ENCODE results near the gene HOXA9.
A peak's percentile ranks its signal among the peaks of the same experiment; 100 is the strongest.

Gene HOXA9

DNA sequence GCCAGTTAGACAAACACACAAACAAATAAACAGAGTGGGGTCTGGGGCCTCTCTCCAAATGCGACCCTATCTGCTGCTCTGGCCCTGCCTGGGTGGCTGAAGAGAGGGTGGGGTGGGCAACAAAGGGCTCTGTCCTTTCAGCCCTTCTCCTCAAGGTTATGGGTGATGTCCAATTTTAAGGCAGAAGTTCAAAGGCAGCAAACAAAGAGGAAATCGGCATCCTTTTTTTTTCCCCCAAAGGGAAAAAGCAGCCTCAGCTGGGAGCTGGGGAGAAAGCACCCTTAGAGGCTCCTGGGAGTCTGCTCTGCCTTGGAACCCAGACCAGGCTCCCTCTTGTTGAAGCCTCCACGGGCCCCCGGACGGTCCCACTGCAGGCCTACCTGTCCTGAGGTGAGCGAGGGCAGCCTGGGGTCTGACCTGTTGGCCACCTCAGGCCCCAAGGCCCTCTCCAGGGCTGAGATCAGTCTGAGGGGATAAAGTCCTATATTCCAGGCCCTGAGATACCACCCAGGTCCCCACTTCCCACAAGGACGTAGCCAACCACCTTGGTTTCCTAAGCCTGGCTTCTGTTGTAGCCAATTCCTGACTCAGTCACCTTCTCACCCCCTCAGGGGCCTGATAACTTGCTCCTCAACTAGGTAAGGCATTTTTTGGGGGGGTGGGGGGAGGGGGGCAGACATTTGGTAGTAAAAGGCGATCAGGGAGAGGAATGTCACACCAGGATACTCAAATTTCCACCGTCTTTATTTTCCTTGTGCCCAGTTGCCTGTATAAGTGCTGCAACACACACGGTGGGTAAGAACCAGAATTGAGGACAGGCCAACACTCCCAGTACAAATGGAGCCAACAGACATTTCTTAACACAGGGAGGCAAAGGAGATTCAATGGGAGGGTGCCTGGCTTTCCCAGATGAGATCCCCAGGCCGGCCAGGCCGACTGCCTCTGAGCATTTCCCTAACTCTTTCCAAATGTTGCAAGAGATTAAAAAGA, 15.4 kb upstream of the HOXA9 start (continued):
- TF ChIP-seq, protein P1, sequence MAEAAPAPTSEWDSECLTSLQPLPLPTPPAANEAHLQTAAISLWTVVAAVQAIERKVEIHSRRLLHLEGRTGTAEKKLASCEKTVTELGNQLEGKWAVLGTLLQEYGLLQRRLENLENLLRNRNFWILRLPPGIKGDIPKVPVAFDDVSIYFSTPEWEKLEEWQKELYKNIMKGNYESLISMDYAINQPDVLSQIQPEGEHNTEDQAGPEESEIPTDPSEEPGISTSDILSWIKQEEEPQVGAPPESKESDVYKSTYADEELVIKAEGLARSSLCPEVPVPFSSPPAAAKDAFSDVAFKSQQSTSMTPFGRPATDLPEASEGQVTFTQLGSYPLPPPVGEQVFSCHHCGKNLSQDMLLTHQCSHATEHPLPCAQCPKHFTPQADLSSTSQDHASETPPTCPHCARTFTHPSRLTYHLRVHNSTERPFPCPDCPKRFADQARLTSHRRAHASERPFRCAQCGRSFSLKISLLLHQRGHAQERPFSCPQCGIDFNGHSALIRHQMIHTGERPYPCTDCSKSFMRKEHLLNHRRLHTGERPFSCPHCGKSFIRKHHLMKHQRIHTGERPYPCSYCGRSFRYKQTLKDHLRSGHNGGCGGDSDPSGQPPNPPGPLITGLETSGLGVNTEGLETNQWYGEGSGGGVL (tag by site-specific recombination; IDR thresholded peaks at IDR 0.05), result peak; percentile 48; the same call in 1 of the 2 replicates
- TF ChIP-seq, protein P2, sequence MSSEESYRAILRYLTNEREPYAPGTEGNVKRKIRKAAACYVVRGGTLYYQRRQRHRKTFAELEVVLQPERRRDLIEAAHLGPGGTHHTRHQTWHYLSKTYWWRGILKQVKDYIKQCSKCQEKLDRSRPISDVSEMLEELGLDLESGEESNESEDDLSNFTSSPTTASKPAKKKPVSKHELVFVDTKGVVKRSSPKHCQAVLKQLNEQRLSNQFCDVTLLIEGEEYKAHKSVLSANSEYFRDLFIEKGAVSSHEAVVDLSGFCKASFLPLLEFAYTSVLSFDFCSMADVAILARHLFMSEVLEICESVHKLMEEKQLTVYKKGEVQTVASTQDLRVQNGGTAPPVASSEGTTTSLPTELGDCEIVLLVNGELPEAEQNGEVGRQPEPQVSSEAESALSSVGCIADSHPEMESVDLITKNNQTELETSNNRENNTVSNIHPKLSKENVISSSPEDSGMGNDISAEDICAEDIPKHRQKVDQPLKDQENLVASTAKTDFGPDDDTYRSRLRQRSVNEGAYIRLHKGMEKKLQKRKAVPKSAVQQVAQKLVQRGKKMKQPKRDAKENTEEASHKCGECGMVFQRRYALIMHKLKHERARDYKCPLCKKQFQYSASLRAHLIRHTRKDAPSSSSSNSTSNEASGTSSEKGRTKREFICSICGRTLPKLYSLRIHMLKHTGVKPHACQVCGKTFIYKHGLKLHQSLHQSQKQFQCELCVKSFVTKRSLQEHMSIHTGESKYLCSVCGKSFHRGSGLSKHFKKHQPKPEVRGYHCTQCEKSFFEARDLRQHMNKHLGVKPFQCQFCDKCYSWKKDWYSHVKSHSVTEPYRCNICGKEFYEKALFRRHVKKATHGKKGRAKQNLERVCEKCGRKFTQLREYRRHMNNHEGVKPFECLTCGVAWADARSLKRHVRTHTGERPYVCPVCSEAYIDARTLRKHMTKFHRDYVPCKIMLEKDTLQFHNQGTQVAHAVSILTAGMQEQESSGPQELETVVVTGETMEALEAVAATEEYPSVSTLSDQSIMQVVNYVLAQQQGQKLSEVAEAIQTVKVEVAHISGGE (tag by site-specific recombination; conservative IDR thresholded peaks at IDR 0.05; ENCODE audit: low read depth), result no peak
- peak; percentile 5; the same call in 1 of the 2 replicates for TF ChIP-seq ZBTB8A (tag by site-specific recombination; IDR thresholded peaks at IDR 0.05)
- TF ChIP-seq ZNF426 (tag by site-specific recombination; IDR thresholded peaks at IDR 0.05), result no peak
- TF ChIP-seq IKZF3 (tag by site-specific recombination; IDR thresholded peaks at IDR 0.05), result peak; percentile 56; the same call in 1 of the 2 replicates
- TF ChIP-seq, protein P3, sequence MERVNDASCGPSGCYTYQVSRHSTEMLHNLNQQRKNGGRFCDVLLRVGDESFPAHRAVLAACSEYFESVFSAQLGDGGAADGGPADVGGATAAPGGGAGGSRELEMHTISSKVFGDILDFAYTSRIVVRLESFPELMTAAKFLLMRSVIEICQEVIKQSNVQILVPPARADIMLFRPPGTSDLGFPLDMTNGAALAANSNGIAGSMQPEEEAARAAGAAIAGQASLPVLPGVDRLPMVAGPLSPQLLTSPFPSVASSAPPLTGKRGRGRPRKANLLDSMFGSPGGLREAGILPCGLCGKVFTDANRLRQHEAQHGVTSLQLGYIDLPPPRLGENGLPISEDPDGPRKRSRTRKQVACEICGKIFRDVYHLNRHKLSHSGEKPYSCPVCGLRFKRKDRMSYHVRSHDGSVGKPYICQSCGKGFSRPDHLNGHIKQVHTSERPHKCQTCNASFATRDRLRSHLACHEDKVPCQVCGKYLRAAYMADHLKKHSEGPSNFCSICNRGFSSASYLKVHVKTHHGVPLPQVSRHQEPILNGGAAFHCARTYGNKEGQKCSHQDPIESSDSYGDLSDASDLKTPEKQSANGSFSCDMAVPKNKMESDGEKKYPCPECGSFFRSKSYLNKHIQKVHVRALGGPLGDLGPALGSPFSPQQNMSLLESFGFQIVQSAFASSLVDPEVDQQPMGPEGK (tag by site-specific recombination; IDR thresholded peaks at IDR 0.05), result 0 out of 2 replicates have a peak, but pooled peaks have one; percentile 32

DNA sequence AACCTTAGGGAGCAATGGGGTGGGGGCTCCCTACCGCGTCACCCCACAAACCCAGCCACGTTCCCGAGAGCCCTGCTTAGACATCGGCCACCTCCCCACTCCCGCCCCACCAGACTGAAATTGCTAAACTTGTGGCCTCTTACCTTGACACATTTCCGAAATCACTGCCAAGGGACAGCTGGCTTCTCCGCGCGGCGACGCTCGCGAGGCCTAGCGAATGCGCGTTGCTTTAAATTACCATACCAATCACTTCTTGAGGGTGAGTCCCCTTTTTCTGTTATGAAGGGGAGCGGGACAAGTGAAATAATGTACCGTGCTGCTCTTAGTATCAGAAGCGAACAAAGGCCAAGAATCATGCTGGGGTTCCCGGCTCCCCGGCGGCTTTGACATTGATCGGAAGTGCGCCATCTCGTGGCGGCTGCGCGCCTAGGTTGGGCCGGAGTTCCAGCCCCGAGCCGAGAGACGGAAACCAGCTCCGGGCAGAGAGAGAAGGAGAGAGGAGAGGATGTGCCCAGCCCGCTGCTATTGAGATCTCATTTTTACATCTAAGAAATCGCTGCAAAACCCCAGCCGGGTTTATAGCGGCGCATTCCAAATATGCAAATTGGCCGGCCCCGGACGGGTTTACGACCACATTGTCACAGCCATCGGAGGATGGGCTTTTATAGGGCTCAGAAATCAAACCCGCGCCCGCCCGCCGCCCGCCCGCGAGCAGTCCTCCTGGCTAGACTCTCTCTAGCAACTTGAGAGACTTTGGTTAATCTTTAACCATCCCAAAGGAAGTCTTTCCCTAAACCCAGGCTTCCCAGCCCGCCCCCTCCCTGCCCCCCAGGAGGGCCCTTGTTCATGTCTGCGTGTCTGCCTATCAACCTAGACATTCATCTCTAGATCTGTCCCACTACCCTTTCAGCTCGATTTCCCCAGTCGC, 14.4 kb upstream of the HOXA9 start:
- peaks cover 36% of the 10 kb centered on the region for H3K4me1 ChIP-seq (ENCODE audit: control insufficient read depth, insufficient read depth, low read length)
- ChIA-PET POLR2A (interaction anchor here (0.5 to 3.4 kb wide), 18 partner anchors 10 to 1317 kb away, joined by 3 to 62 read pairs (median 6); partner anchors contain the start of genes HOXA5, HOXA6, HOXA7 and HOXA9), CTCF (interaction anchor here (0.5 to 3.7 kb wide), 14 partner anchors 9 to 1395 kb away, joined by 3 to 15 read pairs (median 4); no protein-coding TSS in a partner anchor)
- peak overlapping the region; percentile 76 for H3K4me3 ChIP-seq (ENCODE audit: low read depth, low read length)
- peak overlapping the region; percentile 99 for H3K27ac ChIP-seq (ENCODE audit: extremely low read depth, low read depth, low read length)
- no peaks in the 10 kb centered on the region for H3K9me3 ChIP-seq (ENCODE audit: control insufficient read depth, insufficient read depth, low read depth, low read length)
- peaks cover 0 to 10% of the 10 kb centered on the region in 2 experiments; a peak in 2 of 3 replicates for H3K36me3 ChIP-seq (ENCODE audit: control insufficient read depth in 2 of 2, insufficient read depth in 1 of 2, low read length in 2 of 2)
- TF ChIP-seq SALL2 (tag by site-specific recombination; IDR thresholded peaks at IDR 0.05; ENCODE audit: borderline replicate concordance), result no peak
- TF ChIP-seq, protein P4, sequence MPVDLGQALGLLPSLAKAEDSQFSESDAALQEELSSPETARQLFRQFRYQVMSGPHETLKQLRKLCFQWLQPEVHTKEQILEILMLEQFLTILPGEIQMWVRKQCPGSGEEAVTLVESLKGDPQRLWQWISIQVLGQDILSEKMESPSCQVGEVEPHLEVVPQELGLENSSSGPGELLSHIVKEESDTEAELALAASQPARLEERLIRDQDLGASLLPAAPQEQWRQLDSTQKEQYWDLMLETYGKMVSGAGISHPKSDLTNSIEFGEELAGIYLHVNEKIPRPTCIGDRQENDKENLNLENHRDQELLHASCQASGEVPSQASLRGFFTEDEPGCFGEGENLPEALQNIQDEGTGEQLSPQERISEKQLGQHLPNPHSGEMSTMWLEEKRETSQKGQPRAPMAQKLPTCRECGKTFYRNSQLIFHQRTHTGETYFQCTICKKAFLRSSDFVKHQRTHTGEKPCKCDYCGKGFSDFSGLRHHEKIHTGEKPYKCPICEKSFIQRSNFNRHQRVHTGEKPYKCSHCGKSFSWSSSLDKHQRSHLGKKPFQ (tag by site-specific recombination; IDR thresholded peaks at IDR 0.05), result no peak; the same call in 1 of the 2 replicates
- peak; percentile 95 for TF ChIP-seq ZNF596 (tag by site-specific recombination; IDR thresholded peaks at IDR 0.05)
- TF ChIP-seq, protein P5, sequence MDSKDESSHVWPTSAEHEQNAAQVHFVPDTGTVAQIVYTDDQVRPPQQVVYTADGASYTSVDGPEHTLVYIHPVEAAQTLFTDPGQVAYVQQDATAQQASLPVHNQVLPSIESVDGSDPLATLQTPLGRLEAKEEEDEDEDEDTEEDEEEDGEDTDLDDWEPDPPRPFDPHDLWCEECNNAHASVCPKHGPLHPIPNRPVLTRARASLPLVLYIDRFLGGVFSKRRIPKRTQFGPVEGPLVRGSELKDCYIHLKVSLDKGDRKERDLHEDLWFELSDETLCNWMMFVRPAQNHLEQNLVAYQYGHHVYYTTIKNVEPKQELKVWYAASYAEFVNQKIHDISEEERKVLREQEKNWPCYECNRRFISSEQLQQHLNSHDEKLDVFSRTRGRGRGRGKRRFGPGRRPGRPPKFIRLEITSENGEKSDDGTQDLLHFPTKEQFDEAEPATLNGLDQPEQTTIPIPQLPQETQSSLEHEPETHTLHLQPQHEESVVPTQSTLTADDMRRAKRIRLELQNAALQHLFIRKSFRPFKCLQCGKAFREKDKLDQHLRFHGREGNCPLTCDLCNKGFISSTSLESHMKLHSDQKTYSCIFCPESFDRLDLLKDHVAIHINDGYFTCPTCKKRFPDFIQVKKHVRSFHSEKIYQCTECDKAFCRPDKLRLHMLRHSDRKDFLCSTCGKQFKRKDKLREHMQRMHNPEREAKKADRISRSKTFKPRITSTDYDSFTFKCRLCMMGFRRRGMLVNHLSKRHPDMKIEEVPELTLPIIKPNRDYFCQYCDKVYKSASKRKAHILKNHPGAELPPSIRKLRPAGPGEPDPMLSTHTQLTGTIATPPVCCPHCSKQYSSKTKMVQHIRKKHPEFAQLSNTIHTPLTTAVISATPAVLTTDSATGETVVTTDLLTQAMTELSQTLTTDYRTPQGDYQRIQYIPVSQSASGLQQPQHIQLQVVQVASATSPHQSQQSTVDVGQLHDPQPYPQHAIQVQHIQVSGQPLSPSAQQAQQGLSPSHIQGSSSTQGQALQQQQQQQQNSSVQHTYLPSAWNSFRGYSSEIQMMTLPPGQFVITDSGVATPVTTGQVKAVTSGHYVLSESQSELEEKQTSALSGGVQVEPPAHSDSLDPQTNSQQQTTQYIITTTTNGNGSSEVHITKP (tag by site-specific recombination; IDR thresholded peaks at IDR 0.05), result no peak
- TF ChIP-seq FEZF1 (tag by site-specific recombination; IDR thresholded peaks at IDR 0.05), result no peak; the same call in 1 of the 2 replicates
- TF ChIP-seq, protein P6, sequence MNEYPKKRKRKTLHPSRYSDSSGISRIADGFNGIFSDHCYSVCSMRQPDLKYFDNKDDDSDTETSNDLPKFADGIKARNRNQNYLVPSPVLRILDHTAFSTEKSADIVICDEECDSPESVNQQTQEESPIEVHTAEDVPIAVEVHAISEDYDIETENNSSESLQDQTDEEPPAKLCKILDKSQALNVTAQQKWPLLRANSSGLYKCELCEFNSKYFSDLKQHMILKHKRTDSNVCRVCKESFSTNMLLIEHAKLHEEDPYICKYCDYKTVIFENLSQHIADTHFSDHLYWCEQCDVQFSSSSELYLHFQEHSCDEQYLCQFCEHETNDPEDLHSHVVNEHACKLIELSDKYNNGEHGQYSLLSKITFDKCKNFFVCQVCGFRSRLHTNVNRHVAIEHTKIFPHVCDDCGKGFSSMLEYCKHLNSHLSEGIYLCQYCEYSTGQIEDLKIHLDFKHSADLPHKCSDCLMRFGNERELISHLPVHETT (tag by site-specific recombination; IDR thresholded peaks at IDR 0.05), result no peak
- TF ChIP-seq, protein P7, sequence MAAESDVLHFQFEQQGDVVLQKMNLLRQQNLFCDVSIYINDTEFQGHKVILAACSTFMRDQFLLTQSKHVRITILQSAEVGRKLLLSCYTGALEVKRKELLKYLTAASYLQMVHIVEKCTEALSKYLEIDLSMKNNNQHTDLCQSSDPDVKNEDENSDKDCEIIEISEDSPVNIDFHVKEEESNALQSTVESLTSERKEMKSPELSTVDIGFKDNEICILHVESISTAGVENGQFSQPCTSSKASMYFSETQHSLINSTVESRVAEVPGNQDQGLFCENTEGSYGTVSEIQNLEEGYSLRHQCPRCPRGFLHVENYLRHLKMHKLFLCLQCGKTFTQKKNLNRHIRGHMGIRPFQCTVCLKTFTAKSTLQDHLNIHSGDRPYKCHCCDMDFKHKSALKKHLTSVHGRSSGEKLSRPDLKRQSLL (tag by site-specific recombination; IDR thresholded peaks at IDR 0.05), result no peak
- TF ChIP-seq KLF9 (tag by site-specific recombination; IDR thresholded peaks at IDR 0.05; ENCODE audit: low read depth), result no peak
